IMR-90 (cell line): ENCODE results near the gene RIOX2. TPM values are rescaled to one million over a fixed set of nuclear protein-coding genes. Genes with fewer than 3 reads are reported as not detected.

Experiments
- ATAC-seq: fragments of 200-7000 bp; cut with Tn5 transposase; 2 replicates; pipeline ENCODE4 v1.9.1; 2020; ENCODE audit warnings: low read depth, mild to moderate bottlenecking, moderate library complexity
- BruUV-seq: library from RNA; stranded (reverse); fragments of 400-500 nt; replicated peaks from 2 replicates; lab custom pipeline; 2021; lab: Mats Ljungman, UMichigan
- CTCF ChIA-PET: fragments of 300-600 bp; formaldehyde crosslinking; extraction: SDS; loops from one replicate; lab custom pipeline; 2021; ENCODE audit warnings: antibody characterized with exemption; lab: Yijun Ruan, JAX
- POLR2A ChIA-PET: fragments of 300-600 bp; sonication (Branson Sonifier 250); formaldehyde crosslinking; loops from one replicate; lab custom pipeline; 2022; ENCODE audit warnings: antibody characterized with exemption; ENCODE audit not compliant: unreplicated experiment; lab: Charles Lee
- DNase-seq: peaks from one replicate; pipeline ENCODE4 v3.0.0; 2013
- H2AFZ ChIP-seq: replicated peaks from 2 replicates; pipeline ENCODE3; 2013; ENCODE audit warnings: low read length, mild to moderate bottlenecking; ENCODE audit not compliant: poor library complexity
- H2AK5ac ChIP-seq: 2 replicates; pipeline ENCODE4 v1.6.1; 2013; ENCODE audit warnings: low read depth, low read length, inconsistent platforms
- H2AK9ac ChIP-seq: replicated peaks from 2 replicates; pipeline ENCODE3; 2013; ENCODE audit warnings: mild to moderate bottlenecking, low read depth, low read length, moderate library complexity; ENCODE audit not compliant: poor library complexity
- H2BK120ac ChIP-seq: 2 replicates; pipeline ENCODE4 v1.6.1; 2013; ENCODE audit warnings: low read depth, low read length, inconsistent platforms
- H2BK15ac ChIP-seq: 3 replicates; pipeline ENCODE4 v1.6.1; 2013; ENCODE audit warnings: low read depth, low read length, inconsistent platforms
- H2BK20ac ChIP-seq: 2 replicates; pipeline ENCODE4 v1.6.1; 2013; ENCODE audit warnings: low read depth, mild to moderate bottlenecking, inconsistent platforms, low read length, moderate library complexity
- H2BK5ac ChIP-seq: 2 replicates; pipeline ENCODE4 v1.6.1; 2013; ENCODE audit warnings: mild to moderate bottlenecking, low read depth, low read length, inconsistent platforms; ENCODE audit not compliant: poor library complexity, severe bottlenecking
- H3K14ac ChIP-seq: replicated peaks from 2 replicates; pipeline ENCODE4 v1.6.1; 2013; ENCODE audit warnings: low read depth, low read length, inconsistent platforms
- H3K18ac ChIP-seq: 2 replicates; pipeline ENCODE4 v1.6.1; 2013; ENCODE audit warnings: low read depth, low read length, control low read depth
- H3K23ac ChIP-seq: 2 replicates; pipeline ENCODE4 v1.6.1; 2013; ENCODE audit warnings: low read depth, low read length, inconsistent platforms
- H3K27ac ChIP-seq: 2 replicates; pipeline ENCODE4 v1.5.1; 2013; ENCODE audit warnings: mild to moderate bottlenecking, control low read depth, low read length; ENCODE audit not compliant: insufficient read depth
- H3K27me3 ChIP-seq: 2 replicates; pipeline ENCODE4 v1.6.1; 2013; ENCODE audit warnings: low read length; ENCODE audit not compliant: control insufficient read depth, insufficient read depth
- H3K36me3 ChIP-seq: 2 replicates; pipeline ENCODE4 v1.6.1; 2013; ENCODE audit warnings: low read length, mixed read lengths; ENCODE audit not compliant: control insufficient read depth, insufficient read depth
- H3K4ac ChIP-seq: 2 replicates; pipeline ENCODE4 v1.6.1; 2013; ENCODE audit warnings: low read depth, low read length, inconsistent platforms
- H3K4me1 ChIP-seq: 2 replicates; pipeline ENCODE4 v1.6.1; 2013; ENCODE audit warnings: low read length, mixed read lengths; ENCODE audit not compliant: control insufficient read depth, insufficient read depth
- H3K4me2 ChIP-seq: 2 replicates; pipeline ENCODE4 v1.6.1; 2013; ENCODE audit warnings: low read depth, mild to moderate bottlenecking, control low read depth, low read length, moderate library complexity
- H3K4me3 ChIP-seq: 2 replicates; pipeline ENCODE4 v1.5.1; 2013; ENCODE audit warnings: low read depth, mild to moderate bottlenecking, control low read depth, low read length, moderate library complexity; ENCODE audit not compliant: insufficient read depth
- H3K56ac ChIP-seq: 2 replicates; pipeline ENCODE4 v1.6.1; 2013; ENCODE audit warnings: low read length, inconsistent platforms; ENCODE audit not compliant: insufficient read depth; ENCODE audit errors: extremely low read depth
- H3K79me1 ChIP-seq, 2 experiments: 2 replicates each; pipeline ENCODE4 v1.6.1; 2013; ENCODE audit warnings: low read length in 2 of 2, inconsistent platforms in 1 of 2, low read depth in 1 of 2
- H3K9ac ChIP-seq: 2 replicates; pipeline ENCODE4 v1.6.1; 2013; ENCODE audit warnings: low read depth, low read length, control low read depth
- H3K9me1 ChIP-seq: 2 replicates; pipeline ENCODE4 v1.6.1; 2013; ENCODE audit warnings: low read length, inconsistent platforms; ENCODE audit not compliant: insufficient read depth
- H3K9me3 ChIP-seq: 2 replicates; pipeline ENCODE4 v1.6.1; 2013; ENCODE audit warnings: low read length; ENCODE audit not compliant: control insufficient read depth, insufficient read depth
- H4K20me1 ChIP-seq: 2 replicates; pipeline ENCODE4 v1.6.1; 2013; ENCODE audit warnings: low read length, inconsistent platforms; ENCODE audit not compliant: insufficient read depth
- H4K5ac ChIP-seq: 2 replicates; pipeline ENCODE4 v1.6.1; 2013; ENCODE audit warnings: mild to moderate bottlenecking, low read depth, low read length, control low read depth
- H4K8ac ChIP-seq, 2 experiments: 2 replicates each; pipeline ENCODE4 v1.6.1; 2013; ENCODE audit warnings: low read depth in 2 of 2, low read length in 2 of 2, control low read depth in 1 of 2, inconsistent platforms in 1 of 2
- H4K91ac ChIP-seq: 2 replicates; pipeline ENCODE4 v1.6.1; 2013; ENCODE audit warnings: low read depth, low read length, inconsistent platforms; ENCODE audit not compliant: insufficient read depth
- BHLHE40 ChIP-seq: fragments of 150-350 bp; IDR thresholded peaks from 2 replicates; pipeline ENCODE4 v1.6.1; 2016; ENCODE audit warnings: mild to moderate bottlenecking, low read depth, low read length
- CEBPB ChIP-seq: IDR thresholded peaks from 2 replicates; pipeline ENCODE4 v1.6.1; 2012; ENCODE audit warnings: low read depth, low read length, improper control_type of control experiment
- CHD1 ChIP-seq: IDR thresholded peaks from 2 replicates; pipeline ENCODE4 v1.6.1; 2012; ENCODE audit warnings: low read depth, low read length, improper control_type of control experiment
- CTCF ChIP-seq: conservative IDR thresholded peaks from 2 replicates; pipeline ENCODE4 v1.5.1; 2012; ENCODE audit warnings: mild to moderate bottlenecking, low read depth, low read length, improper control_type of control experiment
- ELK1 ChIP-seq: fragments of 150-350 bp; IDR thresholded peaks from 2 replicates; pipeline ENCODE4 v1.6.1; 2016; ENCODE audit warnings: low read depth, mild to moderate bottlenecking, low read length, moderate library complexity, borderline replicate concordance
- FOS ChIP-seq: fragments of 150-350 bp; IDR thresholded peaks from 2 replicates; pipeline ENCODE4 v1.6.1; 2016; ENCODE audit warnings: low read depth, low read length
- MAFK ChIP-seq: IDR thresholded peaks from 2 replicates; pipeline ENCODE4 v1.6.1; 2012; ENCODE audit warnings: low read depth, low read length, improper control_type of control experiment
- MAZ ChIP-seq: IDR thresholded peaks from 2 replicates; pipeline ENCODE4 v1.6.1; 2012; ENCODE audit warnings: low read depth, mild to moderate bottlenecking, low read length, improper control_type of control experiment, moderate library complexity, borderline replicate concordance
- MXI1 ChIP-seq: IDR thresholded peaks from 2 replicates; pipeline ENCODE4 v1.6.1; 2012; ENCODE audit warnings: low read depth, mild to moderate bottlenecking, low read length, moderate library complexity, borderline replicate concordance
- NFE2L2 ChIP-seq: fragments of 150-350 bp; IDR thresholded peaks from 2 replicates; pipeline ENCODE4 v1.6.1; 2016; ENCODE audit warnings: low read depth, mild to moderate bottlenecking, low read length
- POLR2A ChIP-seq: IDR thresholded peaks from 2 replicates; pipeline ENCODE4 v1.6.1; 2012; ENCODE audit warnings: mild to moderate bottlenecking, low read depth, low read length
- RAD21 ChIP-seq: IDR thresholded peaks from 2 replicates; pipeline ENCODE4 v1.6.1; 2012; ENCODE audit warnings: low read length, improper control_type of control experiment
- RCOR1 ChIP-seq: IDR thresholded peaks from 2 replicates; pipeline ENCODE4 v1.6.1; 2012; ENCODE audit warnings: mild to moderate bottlenecking, low read length, improper control_type of control experiment; ENCODE audit not compliant: insufficient replicate concordance
- RFX5 ChIP-seq: IDR thresholded peaks from 2 replicates; pipeline ENCODE4 v1.8.0; 2012; ENCODE audit warnings: low read depth, mild to moderate bottlenecking, low read length, moderate library complexity
- SMC3 ChIP-seq: fragments of 150-350 bp; IDR thresholded peaks from 2 replicates; pipeline ENCODE4 v1.6.1; 2016; ENCODE audit warnings: low read depth, mild to moderate bottlenecking, antibody characterized with exemption, low read length, moderate library complexity
- WGBS, 2 experiments: methylation state at CpG; one replicate each; pipeline versions ENCODE4 v1.1.5 to v1.1.7; 2013; ENCODE audit warnings: missing lambda C conversion rate in 2 of 2; ENCODE audit not compliant: insufficient read length in 1 of 2; ENCODE audit errors: extremely low coverage in 2 of 2; 5-methylcytosine and 5-hydroxymethylcytosine counted together
- dilution Hi-C: fragments of 300-500 bp; cut with HindIII; formaldehyde crosslinking; loops from one replicate; pipeline ENCODE4 v1.14.3; 2018; ENCODE audit warnings: low sequenced_read_pairs; ENCODE audit not compliant: unreplicated experiment
- in situ Hi-C: fragments of 300-500 bp; cut with MboI; formaldehyde crosslinking; loops from 3 replicates; pipeline ENCODE4 v1.14.3; 2019; ENCODE audit warnings: low sequenced_read_pairs, inconsistent platforms, mixed read lengths
- intact Hi-C: fragments of 100-400 bp; cut with micrococcal nuclease; formaldehyde crosslinking; loops from 2 replicates; pipeline ENCODE4 v1.10.0; 2022
- polyA plus RNA-seq, 3 experiments: library from polyadenylated mRNA; depleted of rRNA; stranded (reverse); fragments of >200 nt; gene quantifications; 2 replicates each; pipeline ENCODE4 v1.2.3, GENCODE V29; 2012; ENCODE audit warnings: low replicate concordance in 1 of 3
- total RNA-seq: library from RNA; depleted of rRNA; stranded (reverse); fragments of >200 nt; gene quantifications from 2 replicates; pipeline ENCODE4 v1.2.3, GENCODE V29; 2012

RIOX2 gene
- total and polyA plus RNA-seq, 2 of the 4 experiments (the other 2 are of a cell fraction): 17.2 to 26.7 TPM

- Histone ChIP-seq H2AK9ac (no peak overlapping the region), H3K9ac (peak overlapping the region; percentile 82; the same call in 1 of the 2 replicates), H4K91ac (no peak overlapping the region), H3K18ac (no peak overlapping the region), H2BK20ac (no peak overlapping the region), H2AK5ac (peak overlapping the region; percentile 5; the same call in 1 of the 2 replicates), H4K20me1 (no peaks in the 10 kb centered on the region), H2BK120ac (no peak overlapping the region), H3K56ac (no peak overlapping the region), H3K4me2 (peak overlapping the region; percentile 98), H2BK15ac (no peak overlapping the region), H3K27ac (no peak overlapping the region), H4K8ac (peak overlapping the region; percentile 73 to 74), H3K27me3 (no peaks in the 10 kb centered on the region), H3K23ac (peak overlapping the region; percentile 75; the same call in 1 of the 2 replicates), H3K79me1 (peaks cover 15 to 28% of the 10 kb centered on the region in 2 experiments), H3K9me3 (no peaks in the 10 kb centered on the region), H3K36me3 (peaks cover 1% of the 10 kb centered on the region), H3K4ac (peak overlapping the region; percentile 62), H3K14ac (peak overlapping the region; percentile 66), H3K9me1 (no peaks in the 10 kb centered on the region; the same call in 1 of the 2 replicates), H3K4me1 (peaks cover 9% of the 10 kb centered on the region), H4K5ac (no peak overlapping the region), H2BK5ac (no peak overlapping the region), H3K4me3 (peak overlapping the region; percentile 82), H2AFZ (peak overlapping the region; percentile 96)
- intact Hi-C loops: loop anchor here (2.0 to 5.0 kb wide), 2 partner anchors 41 to 148 kb away; partner anchors contain the start of gene CRYBG3
- dilution Hi-C loops: no loop called here
- ATAC-seq: no peak
- WGBS, 2 experiments: 100% methylated on average over 2 of the region's 9 CpGs; no CpG with 5 or more reads in 1 of the 2 experiments
- POLR2A ChIA-PET: no interaction called here
- CTCF ChIA-PET: no interaction called here
- BruUV-seq: no TSS peak
- no peak for DNase-seq
- in situ Hi-C loops: no loop called here
- TF ChIP-seq NFE2L2: no peak
- no peak for TF ChIP-seq MAFK
- TF ChIP-seq BHLHE40: no peak
- TF ChIP-seq SMC3: no peak
- no peak for TF ChIP-seq MAZ
- no peak for TF ChIP-seq FOS
- TF ChIP-seq CEBPB: no peak
- no peak for TF ChIP-seq CHD1
- no peak for TF ChIP-seq RCOR1
- no peak for TF ChIP-seq ELK1
- no peak for TF ChIP-seq RAD21
- TF ChIP-seq POLR2A: no peak
- no peak for TF ChIP-seq CTCF
- no peak for TF ChIP-seq RFX5
- no peak for TF ChIP-seq MXI1
These were observed 1.1 kb downstream of the RIOX2 start for GRCh38 chr3:97970956-97971620.
